Right lung (tissue), 10 donors: Measurements from ENCODE around the gene PRR32. TPM values are rescaled to one million over a fixed set of nuclear protein-coding genes. Genes with fewer than 3 reads are reported as not detected.
"Not testable (repeated sequence)": the region's sequence is repeated elsewhere in the genome, so short reads cannot be mapped to it uniquely, and the experiment has no call there.

Source experiments
- DNase-seq, 2 donors: peaks; one replicate each; pipeline ENCODE4 v3.0.0-alpha.2; 2013
- long read RNA-seq, 8 donors: transcript quantifications; one replicate each; lab custom pipeline, GENCODE V29; 2026
- polyA plus RNA-seq, 5 donors: library from polyadenylated mRNA; unstranded; fragments of 120-200 nt; gene quantifications; one replicate each; pipeline versions ENCODE4 v1.2.1 to v1.2.3, GENCODE V29; 2013; ENCODE audit warnings: inconsistent platforms in 1 of 5, low replicate concordance in 1 of 5; ENCODE audit not compliant: insufficient read length in 5 of 5, insufficient read depth in 1 of 5

The PRR32 gene, protein sequence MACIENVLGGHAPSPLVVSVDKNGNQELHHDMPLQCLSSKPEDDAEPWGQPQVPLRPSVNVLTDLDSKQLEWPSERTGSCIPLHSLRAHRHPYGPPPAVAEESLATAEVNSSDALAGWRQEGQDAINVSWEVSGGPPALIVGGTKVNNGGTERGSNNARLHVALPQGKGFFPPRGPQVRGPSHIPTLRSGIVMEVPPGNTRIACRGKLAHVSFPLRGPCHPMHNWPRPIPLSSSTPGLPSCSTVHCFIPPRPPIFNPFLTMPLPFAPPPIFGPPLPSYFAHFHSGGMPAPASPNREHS
- polyA plus RNA-seq: 1 to 10 TPM in 1 of 5 donors, under 1 TPM in 1, not detected in 3; 0.35 to 7.0 TPM
- long read RNA-seq, donor 1: 0 reads
- long read RNA-seq, donor 2: 0 reads
- long read RNA-seq, donor 3: 0 reads
- long read RNA-seq, donor 4: 0 reads
- long read RNA-seq, donor 5: 0 reads
- long read RNA-seq, donor 6: 0 reads
- long read RNA-seq, donor 7, partial matches to known transcripts: 0 of 1 reads
- long read RNA-seq, donor 7, other reads (novel, unspliced or antisense): 0 of 1 reads
- long read RNA-seq, donor 8: 0 reads

DNA sequence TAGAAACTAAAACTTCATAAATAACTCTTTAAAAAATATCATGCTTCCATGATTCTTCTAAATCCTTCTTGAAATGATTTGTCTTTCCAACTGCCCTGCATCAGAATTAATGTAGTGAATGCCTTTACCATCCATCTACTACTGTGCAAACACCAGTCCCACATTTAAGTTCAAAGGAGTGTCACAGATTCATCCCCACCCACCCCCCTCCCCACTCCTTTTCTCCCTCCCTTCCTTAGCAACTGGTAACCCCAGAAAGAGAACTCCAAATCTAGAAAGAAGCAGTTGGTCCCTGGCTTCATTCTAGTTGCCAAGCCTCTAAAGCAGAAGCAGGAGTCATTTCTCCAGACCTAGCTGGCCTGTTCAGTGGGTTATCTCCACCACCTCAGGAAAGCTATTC, at the start of gene PRR32:
Gene PRR32, plus strand, starts transcription at position 301 of the 400 bp plus-strand sequence. CDS start 115 bp downstream, outside the sequence.
- DNase-seq: no peak

DNA sequence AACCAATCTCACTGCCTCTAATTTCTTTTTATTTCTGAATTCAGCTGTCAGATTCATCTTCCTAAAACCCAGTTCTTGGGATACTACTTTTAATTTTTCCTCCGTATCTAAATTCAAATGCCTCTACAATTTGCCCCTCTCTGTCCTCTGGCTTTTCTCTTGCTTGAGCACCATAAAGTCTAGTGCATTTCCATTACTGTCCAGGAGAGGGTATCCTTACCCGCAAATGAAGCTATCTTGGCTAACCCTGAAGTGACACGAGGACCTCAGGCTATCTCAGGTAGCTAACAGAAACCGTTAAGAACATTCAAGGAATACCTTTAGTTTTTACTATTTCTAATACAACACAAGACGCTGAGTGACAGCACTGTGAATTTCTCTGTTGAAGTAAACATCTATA, 49.4 kb upstream of the PRR32 start:
- DNase-seq: peak in 1 of 2 donors; percentile 0

DNA sequence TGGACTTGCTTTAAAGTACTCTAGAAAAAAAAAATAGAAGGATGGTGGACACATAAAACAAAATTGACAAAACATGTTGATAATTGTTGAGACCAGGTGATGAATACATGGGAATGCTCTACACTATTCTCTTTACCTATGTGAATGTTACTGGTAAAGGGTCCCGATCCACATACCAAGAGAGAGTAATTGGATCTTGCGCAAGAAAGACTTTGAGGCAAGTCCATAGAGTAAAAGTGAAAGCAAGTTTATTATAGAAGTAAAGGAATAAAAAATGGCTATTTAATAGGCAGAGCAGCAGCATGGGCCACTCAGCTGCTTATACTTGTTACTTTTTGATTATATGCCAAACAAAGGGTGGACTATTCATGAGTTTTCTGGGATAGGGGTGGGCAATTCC, 34.0 kb upstream of the PRR32 start:
- no peak for DNase-seq

DNA sequence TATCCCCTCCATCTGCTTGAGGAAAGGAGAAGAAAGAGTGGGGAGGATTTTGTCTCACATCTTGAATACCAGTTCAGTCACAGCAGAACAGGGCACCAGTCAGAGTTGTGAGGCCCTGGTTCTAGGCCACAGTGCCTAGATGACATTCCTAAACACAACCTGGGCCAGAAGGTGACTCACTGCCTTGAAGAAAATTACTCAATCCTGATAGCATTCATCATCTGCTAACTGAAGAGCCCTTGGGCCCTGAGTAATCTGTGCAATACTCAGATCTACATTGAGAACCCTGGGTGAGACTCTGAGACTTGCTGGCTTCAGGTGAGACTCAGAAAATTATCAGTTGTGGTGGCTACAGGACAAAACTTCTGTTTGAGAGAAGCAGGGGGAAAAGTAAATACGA, 20.5 kb upstream of the PRR32 start:
- no peak for DNase-seq

DNA sequence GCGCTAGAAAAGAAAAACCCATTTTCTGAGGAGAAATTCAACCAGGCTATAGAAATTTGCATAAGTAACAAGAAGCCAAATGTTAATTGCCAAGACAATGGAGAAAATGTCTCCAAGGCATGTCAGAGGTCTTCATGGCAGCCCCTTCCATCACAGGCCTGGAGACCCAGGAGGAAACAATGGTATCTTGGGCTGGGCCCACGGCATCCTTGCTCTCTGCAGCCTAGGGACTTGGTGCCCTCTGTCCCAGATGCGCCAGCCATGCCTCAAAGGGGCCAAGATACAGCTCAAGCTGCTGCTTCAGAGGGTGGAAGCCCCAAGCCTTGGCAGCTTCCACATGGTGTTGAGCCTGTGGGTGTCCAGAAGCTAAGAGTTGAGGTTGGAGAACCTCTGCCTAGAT, 12.7 kb upstream of the PRR32 start:
- not testable (repeated sequence) for DNase-seq

DNA sequence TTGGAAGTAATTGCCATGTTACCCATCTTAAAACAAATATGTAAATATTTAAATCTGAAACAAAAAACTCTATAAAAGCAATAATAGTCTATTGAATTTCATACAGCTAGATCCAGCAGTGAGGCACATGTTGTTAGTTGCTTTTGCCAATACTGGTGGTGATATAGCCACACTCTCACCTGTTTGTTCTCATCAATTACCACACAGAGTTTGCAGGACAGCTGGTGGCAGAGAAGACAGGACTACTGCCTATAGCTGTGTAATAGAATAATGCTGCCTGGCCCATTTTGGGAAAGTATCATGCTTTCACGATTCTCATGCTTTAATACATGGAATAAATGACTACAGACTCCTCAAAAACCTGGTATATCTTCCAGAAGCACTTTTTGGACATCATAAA, 3.7 kb upstream of the PRR32 start:
- no peak for DNase-seq

DNA sequence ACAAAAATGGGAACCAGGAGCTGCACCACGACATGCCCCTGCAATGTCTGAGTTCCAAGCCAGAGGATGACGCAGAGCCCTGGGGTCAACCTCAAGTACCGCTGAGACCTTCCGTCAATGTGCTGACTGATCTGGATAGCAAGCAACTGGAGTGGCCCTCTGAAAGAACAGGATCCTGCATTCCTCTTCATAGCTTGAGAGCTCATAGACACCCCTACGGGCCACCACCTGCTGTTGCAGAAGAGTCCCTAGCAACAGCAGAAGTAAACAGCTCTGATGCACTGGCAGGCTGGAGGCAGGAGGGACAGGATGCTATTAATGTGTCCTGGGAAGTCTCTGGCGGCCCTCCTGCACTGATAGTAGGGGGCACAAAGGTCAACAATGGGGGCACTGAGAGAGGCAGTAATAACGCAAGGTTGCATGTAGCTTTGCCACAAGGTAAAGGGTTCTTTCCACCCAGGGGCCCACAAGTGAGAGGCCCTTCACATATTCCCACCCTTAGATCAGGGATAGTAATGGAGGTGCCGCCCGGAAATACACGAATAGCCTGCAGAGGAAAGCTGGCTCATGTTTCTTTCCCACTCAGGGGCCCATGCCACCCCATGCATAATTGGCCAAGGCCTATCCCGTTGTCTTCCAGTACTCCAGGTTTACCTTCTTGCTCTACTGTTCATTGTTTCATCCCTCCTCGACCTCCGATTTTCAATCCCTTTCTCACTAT, 1.3 kb downstream of the PRR32 start:
- DNase-seq: no peak

DNA sequence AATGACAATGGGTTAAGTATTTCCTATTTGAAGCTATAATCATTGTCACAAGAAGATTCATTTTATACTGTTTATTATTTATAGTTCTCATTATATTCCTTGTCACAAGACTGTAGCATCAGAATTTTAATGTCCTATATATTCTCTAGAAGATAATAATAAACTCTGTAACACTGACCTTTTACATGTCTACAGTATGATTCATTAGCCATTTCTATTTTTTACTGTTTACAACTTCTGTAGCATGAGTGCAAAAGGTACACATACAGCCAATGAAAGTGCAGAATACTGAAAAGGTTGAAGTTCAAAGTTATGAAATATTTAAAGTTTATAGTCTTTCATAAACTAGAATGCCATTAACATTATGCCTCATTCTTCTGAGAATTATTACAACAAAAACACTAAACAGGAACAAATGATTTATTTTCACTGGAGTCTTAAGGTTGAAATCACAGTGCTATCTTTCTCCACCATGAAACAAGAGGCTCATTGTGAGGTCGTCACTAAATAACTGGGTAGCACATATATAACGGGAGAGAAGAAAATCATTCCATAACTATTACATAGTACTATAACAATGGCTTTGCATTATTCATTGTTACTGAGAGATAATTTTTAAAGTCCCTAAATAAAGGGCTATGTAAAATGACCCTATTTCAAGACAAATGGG, 4.9 kb downstream of the PRR32 start:
- DNase-seq: no peak

DNA sequence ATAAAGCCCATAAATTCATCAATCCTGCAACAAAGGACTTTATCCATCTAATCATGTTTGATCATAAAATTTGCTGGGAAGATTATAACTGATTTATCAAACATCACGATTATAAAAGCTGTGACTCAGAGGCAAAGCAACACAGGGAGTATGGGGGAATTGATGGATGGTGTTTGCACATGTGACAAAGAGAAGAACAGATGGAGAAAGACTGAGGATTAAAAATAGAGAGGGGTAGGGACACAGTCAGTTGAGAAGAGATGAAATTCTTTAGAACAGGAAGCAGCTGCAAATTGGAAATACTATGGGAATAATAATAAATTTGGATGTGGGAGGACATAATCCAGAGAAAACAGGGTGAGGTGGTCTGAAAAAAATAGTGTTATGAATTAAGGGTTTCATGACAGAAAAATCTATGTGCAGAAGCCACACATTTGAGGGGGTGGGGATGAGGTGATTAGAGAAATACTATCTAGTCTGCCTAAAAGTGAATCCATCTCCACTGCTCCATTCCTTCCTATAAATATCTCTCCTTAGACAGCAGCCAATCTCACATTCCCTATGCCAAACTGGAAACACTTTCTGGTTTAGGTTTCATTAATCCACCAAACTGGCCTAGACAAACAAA, 6.2 kb downstream of the PRR32 start:
- no peak for DNase-seq

DNA sequence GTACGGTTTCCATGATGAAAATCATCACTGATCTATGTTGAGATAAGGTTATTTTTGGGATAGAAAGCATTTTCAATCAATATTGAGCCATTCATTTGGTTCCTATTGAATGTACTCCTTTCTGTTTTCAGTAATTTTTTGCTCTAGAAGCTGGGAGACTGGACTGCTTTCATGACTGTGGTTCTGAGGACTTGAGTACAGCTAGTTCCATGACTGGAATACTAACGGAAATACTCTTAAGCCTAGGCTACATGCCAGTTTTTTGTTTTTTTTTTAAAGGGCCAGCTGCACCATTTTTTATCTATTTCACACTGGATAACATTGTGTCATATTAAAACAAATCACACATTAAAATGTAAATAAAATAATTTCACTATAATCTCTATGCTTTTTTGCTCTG, 16.7 kb downstream of the PRR32 start:
- DNase-seq: no peak

DNA sequence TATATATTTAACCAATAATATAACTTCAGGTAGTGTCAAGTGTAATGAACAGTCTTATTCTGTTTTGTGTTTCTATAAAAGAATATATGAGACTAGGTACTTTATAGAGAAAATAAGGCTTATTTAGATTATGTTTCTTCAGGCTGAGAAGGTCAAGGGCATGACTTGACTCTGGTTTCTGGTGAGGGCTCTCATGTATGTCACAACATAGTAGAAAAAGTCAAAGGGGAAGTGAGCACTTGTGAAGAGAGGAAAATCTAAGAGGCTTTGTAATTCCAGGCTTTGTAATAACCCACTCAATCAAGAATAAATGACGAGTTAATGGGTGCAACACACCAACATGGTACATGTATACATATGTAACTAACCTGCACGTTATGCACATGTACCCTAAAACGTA, 27.6 kb downstream of the PRR32 start:
- no peak for DNase-seq

DNA sequence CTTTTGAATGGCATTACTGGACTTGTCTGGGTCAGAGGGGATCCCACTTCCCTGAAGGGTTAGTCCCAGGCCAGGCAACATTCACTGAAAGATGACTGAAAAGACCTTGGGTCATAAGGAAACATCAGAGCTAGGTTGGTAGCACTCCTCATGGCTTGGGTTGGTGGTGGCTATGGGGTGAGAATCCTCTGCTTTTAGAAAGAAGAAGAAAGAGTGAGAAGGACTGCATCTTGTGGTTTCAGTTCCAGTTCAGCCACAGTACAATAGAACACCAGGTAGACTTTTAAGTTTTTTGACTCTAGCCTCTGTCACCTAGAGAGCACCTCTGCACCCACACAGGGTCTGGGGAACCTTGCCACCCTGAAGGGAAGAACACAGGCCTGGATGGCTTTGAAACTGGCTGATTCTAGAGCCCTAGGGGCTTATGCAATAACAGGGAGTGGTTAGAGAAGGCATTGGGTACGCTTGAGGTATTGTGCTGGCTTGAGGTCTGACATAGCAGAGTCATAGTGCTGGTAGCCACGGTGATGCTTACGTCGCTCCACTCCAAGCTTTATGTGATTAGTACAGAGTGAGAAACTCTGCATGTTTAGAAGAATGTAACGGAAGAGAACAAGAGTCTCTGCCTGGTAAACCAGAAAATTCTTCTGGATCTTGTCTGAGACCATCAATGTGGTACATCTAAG, 36.5 kb downstream of the PRR32 start:
- DNase-seq: no peak
